ENCODE results near the gene TMEM43.
A peak's percentile ranks its signal among the peaks of the same experiment; 100 is the strongest.

The TMEM43 gene

DNA sequence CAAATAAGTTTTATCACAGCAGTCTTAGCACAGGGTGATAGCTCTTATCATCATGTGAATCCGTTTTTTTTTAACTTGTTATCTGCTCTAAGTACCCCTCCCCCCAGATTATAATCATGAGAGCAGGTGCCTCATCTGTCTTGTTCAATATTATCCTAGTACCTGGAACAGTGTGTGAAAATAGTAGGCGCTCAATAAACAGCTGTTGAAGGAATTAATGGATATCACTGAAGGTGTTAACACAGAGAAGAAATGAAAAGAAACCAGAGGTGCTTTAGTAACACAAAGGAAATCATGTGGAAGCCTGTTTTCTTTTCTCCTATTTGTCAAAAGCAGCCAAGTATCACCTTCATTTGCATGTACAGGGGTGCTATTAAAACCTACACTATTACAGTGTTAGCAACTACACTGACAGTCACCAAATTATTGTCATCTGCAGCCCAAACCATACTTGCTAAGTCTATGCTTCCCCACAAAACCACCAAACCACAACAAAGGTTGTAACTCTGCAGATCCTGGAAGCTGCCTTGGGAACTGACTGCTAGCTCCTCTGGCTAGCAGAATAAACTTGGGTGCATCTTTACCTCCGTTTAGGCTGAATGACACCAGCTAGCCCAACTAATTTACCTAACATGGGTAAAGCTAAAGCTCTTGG, 50.7 kb downstream of the TMEM43 start:
- no peak for TF ChIP-seq TAF1 (IDR thresholded peaks at IDR 0.05; ENCODE audit: borderline replicate concordance, low read depth, low read length)
- TF ChIP-seq POLR2A (IDR thresholded peaks at IDR 0.05; ENCODE audit: low read depth, low read length): no peak
- TF ChIP-seq POLR2AphosphoS5 (IDR thresholded peaks at IDR 0.05; ENCODE audit: low read depth, low read length): no peak
- DNase-seq (ENCODE audit: insufficient read length) (no peak), FAIRE-seq (peak; percentile 84)

DNA sequence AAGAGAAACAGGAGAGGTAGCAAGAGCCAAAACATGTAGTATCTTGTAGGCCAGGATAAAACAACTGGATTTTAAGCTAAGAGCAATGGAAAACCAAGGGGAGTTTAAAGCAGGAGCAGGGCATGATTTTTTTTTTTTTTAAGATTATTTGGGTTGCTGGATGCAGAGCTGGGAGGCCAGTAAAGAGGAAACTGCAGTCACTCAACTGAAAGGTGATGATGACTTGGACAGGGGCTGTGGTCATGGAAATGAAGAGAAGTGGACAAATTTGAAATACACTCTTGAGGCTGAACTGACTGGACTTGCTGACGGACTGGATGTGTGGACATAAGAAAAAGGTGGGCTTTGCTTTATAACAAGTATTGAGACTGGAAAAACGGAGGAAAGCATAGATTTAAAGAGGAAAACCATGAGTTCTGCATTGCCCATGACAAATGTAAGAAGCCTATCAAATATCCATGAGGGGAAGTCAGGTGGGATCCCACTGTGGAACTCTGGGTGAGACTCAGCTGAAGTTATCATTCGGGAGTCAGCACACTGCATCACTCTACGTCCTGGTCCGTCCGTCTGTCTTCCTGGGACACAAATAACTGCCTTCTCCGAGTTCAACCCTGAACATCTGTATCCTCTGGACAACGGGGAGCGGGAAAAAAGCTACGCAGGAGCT, 52.9 kb downstream of the TMEM43 start:
- FAIRE-seq (no peak), DNase-seq (ENCODE audit: insufficient read length) (no peak)
- TF ChIP-seq TAF1 (IDR thresholded peaks at IDR 0.05; ENCODE audit: borderline replicate concordance, low read depth, low read length) (no peak), POLR2AphosphoS5 (IDR thresholded peaks at IDR 0.05; ENCODE audit: low read depth, low read length) (no peak), POLR2A (IDR thresholded peaks at IDR 0.05; ENCODE audit: low read depth, low read length) (no peak)

DNA sequence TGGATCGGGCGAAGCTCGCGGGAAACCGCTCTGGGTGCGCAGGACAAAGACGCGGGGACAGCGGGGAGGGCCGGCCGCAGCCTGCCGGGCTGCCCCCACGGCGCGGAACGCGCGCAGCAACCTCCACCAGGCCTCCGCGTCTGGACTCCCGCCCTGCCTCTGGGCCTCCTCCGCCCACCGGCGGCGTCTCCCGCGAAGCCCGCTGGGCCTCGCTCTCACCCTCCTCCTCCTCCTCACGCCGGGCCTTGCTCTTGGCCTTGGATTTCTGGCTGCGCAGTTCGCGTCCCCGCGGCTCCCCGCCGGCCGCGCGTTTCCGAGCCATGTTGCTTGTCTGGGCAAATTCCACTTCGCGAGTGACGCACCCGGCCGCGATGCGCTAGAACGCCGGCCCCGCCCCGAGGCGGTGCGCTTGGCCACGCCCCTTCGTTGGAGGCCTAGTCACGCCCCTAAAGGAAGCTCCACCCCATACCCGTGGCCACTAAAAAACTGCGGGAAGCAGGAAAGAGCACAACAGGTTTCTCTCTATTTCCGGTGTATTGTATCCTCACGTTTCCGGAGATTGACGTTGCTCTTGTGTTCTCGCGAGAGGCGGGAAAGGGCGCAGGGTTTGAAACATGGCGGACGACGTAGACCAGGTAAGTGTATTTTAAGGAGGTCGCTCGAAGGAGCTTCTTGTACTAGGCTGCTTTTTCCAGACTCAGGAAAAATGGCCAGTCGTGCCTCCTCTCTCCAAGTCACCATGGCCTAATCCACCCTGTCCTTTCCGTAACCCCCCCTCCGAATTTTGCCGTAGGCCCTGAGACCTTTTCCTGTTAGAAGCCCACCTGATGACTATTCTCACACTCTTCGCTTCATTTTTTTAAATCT, 53.6 kb downstream of the TMEM43 start, which contains the start of the genes LSM3 and XPC:
Gene LSM3 (plus strand): TSS at position 571 of the 867 bp plus-strand sequence. CDS start 44 bp downstream, at position 615.
Gene XPC (minus strand): TSS at position 355 of the 867 bp plus-strand sequence. CDS start 33 bp downstream, at position 322.
- TF ChIP-seq TAF1 (IDR thresholded peaks at IDR 0.05; ENCODE audit: borderline replicate concordance, low read depth, low read length) (peak; percentile 68), POLR2AphosphoS5 (IDR thresholded peaks at IDR 0.05; ENCODE audit: low read depth, low read length) (peak; percentile 93), POLR2A (IDR thresholded peaks at IDR 0.05; ENCODE audit: low read depth, low read length) (peak; percentile 96)
- DNase-seq (ENCODE audit: insufficient read length): peak; percentile 75
- FAIRE-seq: peak; percentile 99

- TF ChIP-seq TAF1 (IDR thresholded peaks at IDR 0.05; ENCODE audit: borderline replicate concordance, low read depth, low read length) (no peak), POLR2AphosphoS5 (IDR thresholded peaks at IDR 0.05; ENCODE audit: low read depth, low read length) (no peak)
- FAIRE-seq (no peak), DNase-seq (ENCODE audit: insufficient read length) (no peak)
Measured at GRCh38 chr3:14179114-14179465, 54.2 kb downstream of the TMEM43 start.

DNA sequence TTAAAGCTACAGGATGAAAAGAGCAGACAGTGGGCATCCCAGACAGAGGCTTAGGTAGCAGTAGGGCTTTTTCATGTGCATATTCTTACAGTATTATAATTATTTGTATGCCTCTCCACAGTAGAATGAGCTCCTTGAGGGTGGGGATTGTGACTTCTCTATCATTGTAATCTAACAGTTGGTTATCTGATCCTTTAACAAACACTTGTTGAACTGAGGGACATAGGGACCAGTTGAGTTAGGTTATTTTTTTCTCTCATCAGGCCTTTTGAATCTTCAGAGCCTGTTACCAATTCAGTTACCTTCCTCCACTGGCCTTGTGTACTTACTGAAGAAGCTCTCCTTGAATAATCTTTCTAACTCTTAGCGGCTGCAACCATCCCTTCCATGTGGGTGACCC, 54.9 kb downstream of the TMEM43 start:
- DNase-seq (ENCODE audit: insufficient read length) (no peak), FAIRE-seq (no peak)
- TF ChIP-seq TAF1 (IDR thresholded peaks at IDR 0.05; ENCODE audit: borderline replicate concordance, low read depth, low read length) (no peak), POLR2A (IDR thresholded peaks at IDR 0.05; ENCODE audit: low read depth, low read length) (no peak), POLR2AphosphoS5 (IDR thresholded peaks at IDR 0.05; ENCODE audit: low read depth, low read length) (no peak)

GRCh38 chr3:14181253-14181652, 56.4 kb downstream of the TMEM43 start:
- TF ChIP-seq POLR2A (IDR thresholded peaks at IDR 0.05; ENCODE audit: low read depth, low read length): no peak
- no peak for TF ChIP-seq POLR2AphosphoS5 (IDR thresholded peaks at IDR 0.05; ENCODE audit: low read depth, low read length)
- no peak for TF ChIP-seq TAF1 (IDR thresholded peaks at IDR 0.05; ENCODE audit: borderline replicate concordance, low read depth, low read length)
- FAIRE-seq (no peak), DNase-seq (ENCODE audit: insufficient read length) (no peak)

- no peak for DNase-seq (ENCODE audit: insufficient read length)
- TF ChIP-seq POLR2AphosphoS5 (IDR thresholded peaks at IDR 0.05; ENCODE audit: low read depth, low read length): no peak
- no peak for TF ChIP-seq TAF1 (IDR thresholded peaks at IDR 0.05; ENCODE audit: borderline replicate concordance, low read depth, low read length)
- TF ChIP-seq POLR2A (IDR thresholded peaks at IDR 0.05; ENCODE audit: low read depth, low read length): no peak
- FAIRE-seq: no peak
Measured at GRCh38 chr3:14183015-14183577, 58.2 kb downstream of the TMEM43 start.

DNA sequence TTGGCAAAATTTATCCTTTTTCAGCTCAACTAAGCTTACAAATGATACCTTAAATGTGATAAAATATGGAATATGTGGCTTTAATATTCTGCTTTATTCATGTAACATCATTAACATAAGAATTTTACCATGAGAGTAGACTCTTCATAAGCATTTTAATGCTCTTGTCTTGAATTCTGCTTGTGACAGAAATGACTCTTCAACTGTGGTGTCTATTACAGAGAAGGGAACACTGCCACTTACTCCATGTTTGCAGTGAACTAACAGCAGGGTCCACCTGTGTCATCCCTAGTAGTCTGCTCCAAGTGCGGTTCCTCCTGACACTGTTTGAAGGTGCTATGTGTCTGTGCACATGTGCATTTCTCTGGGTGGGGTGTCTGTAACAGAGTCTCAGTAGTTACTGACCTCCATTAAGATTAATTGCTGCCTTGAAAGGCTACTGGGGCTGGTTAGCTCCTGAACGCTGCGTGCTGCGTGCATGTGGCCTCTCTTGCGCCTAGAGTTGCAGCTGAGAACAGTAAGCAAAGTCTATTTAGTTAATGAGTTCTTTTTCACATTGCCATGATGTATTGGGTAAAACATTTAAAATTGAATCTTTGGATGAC, 62.1 kb downstream of the TMEM43 start:
- FAIRE-seq (no peak), DNase-seq (ENCODE audit: insufficient read length) (no peak)
- no peak for TF ChIP-seq TAF1 (IDR thresholded peaks at IDR 0.05; ENCODE audit: borderline replicate concordance, low read depth, low read length)
- no peak for TF ChIP-seq POLR2A (IDR thresholded peaks at IDR 0.05; ENCODE audit: low read depth, low read length)
- no peak for TF ChIP-seq POLR2AphosphoS5 (IDR thresholded peaks at IDR 0.05; ENCODE audit: low read depth, low read length)

DNA sequence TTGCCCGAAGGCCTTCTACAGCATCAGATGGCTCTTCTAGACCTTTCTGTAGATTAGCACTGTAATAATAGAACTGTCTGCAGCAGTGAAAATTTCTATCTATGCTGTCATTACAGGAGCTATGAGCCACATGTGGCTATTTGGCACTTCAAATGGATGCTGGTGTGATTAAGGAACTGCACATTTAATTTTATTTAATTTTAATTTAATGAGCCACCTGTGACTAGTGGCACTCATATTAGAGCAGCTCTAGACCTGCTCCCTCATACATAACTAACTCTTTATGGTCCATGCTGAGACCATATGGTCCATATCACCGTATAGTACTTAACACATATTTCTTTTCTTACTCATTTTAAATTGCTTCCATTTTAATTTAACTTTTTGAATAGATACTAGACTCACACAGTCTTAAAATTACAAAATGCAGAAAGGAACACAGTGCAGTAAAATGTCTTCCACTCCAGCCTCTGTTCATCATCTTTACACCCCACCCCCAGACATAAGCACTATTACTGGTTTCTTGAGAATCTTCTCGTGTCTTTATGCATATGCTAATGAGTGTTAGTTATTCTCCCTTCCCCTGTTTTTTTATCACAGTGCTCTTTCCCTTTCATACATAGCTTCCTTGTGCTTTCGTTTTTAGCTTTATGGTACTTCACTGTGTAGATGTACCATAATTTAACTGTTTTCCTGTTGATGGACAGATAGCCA, 63.3 kb downstream of the TMEM43 start:
- DNase-seq (ENCODE audit: insufficient read length) (no peak), FAIRE-seq (no peak)
- TF ChIP-seq POLR2AphosphoS5 (IDR thresholded peaks at IDR 0.05; ENCODE audit: low read depth, low read length): no peak
- no peak for TF ChIP-seq POLR2A (IDR thresholded peaks at IDR 0.05; ENCODE audit: low read depth, low read length)
- TF ChIP-seq TAF1 (IDR thresholded peaks at IDR 0.05; ENCODE audit: borderline replicate concordance, low read depth, low read length): no peak

Data from GM12892 (cell line).